Measurements from ENCODE around the gene TEAD1.

TEAD1 gene

GRCh38 chr11:12768726-12769673, 94.8 kb downstream of the TEAD1 start:
- DNase-seq = no peak

- DNase-seq = no peak
Measured at GRCh38 chr11:12769834-12770345, 95.7 kb downstream of the TEAD1 start.

- DNase-seq = no peak
Measured at GRCh38 chr11:12770435-12770834, 96.2 kb downstream of the TEAD1 start.

DNA sequence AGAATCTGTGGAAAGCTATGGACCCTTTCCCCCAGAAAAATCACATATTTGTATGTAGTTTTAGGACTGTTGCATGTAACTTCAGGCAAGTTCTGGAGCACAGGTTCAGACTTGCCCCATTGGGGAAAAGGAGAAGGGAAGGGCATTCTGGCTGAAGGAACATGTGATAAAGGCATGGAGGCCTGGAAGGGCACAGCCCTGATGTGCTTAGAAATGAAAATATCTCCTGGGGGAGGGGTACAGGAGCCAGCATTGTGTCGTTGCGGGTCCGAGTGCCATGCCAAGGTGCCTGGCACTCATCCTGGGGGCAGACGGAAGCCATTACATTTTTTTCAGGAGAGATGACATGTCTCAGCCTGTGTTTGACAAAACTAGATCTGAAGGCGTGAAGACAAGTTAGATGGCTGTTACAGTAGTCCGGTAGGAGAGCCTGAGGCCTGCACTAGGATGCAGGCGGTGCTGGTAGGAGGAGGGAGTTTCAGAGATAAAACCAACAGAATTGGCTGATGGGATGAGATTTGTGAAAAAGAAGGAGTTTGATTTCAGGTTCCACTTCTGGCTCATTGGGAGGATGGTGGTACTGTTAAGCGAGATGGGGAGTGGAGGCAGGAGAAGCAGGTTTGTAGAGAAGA, 96.9 kb downstream of the TEAD1 start:
- no peak for DNase-seq

DNA sequence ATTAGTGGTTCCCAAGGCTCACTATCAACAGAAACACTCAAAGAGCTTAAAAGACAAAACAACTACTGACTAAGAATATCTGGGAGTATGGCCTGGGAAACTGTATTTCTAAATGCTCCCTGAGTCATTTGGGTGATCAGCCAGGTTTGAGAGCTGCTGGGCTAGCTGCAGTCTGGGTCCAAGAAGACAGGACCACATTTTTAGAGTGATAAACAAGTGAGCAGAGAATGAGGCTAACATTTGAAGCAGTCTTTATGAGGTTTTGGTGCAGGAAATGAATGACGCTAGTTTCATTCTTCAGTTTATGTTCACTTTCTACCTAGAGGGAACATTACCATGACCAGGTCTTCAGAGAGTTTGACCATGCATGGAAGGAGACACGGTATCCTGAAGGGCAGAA, 97.7 kb downstream of the TEAD1 start:
- no peak for DNase-seq

DNA sequence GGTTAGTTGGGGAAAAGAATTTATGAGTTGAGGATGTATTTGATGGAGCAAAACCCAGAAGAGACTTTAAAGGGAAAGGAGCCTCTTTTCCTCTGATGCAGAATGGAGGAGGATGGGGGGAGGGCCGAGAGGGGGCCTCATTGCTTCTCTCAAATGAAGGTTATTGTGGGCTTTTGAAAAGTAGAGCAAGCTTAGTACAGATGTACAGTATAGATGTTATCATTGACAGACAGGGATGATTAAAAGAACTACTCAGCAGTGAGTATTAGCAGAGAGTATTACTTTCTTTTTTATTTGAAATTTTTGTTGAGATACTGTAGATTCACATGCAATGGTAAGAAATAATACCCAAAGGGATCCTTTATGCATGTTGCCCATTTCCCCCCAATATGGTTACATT, 98.1 kb downstream of the TEAD1 start:
- DNase-seq = no peak

DNA sequence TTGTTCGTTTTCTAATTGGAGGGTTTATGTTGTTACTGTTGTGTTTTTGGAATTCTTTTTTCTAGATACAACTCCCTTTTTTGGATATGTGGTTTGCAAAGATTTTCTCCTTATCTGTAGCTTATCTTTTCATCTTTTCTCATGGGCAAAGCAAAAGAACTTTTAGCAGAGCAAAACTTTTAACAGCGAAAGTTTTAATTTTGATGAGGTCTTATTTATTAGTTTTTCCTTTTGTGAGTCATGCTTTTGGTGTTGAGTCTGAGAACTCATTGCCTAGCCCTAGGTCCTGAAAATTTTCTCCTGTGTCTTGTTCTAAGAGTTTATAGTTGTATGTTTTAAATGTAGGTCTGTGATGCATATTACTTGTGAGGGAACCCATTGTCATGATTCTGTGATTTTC, 99.4 kb downstream of the TEAD1 start:
- DNase-seq = no peak

GRCh38 chr11:12775955-12776354, 101.7 kb downstream of the TEAD1 start:
- DNase-seq = no peak

DNA sequence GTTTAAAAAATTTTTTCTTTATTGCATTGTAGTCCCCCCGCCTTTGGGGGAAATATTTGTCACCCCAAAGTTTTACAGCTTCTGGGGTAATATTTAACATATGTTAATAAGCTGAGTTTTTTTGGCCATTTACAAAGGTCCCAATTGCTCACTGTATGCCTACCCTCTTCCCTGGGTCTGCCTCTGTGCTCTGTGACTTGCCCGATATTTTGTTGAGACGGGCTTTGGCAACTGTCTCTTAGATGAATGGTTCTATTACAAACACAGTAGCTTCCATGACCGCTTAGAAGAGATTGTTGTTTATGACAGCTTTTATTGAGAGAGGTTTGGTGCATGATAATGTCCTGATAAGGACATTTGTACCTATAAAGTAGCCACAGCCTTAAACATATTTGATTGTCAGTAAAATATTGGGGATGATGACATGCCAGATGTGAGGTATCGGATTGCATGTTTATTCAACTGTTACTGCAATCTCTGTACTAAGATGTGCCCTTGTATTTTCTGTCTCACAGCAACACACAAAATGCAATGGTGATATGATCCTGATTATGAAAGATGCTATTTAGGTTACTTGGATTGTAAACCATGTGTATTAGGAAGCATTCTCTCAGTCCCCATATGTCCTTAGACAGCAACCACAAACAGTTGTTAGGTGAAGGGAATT, 103.1 kb downstream of the TEAD1 start:
- no peak for DNase-seq

DNA sequence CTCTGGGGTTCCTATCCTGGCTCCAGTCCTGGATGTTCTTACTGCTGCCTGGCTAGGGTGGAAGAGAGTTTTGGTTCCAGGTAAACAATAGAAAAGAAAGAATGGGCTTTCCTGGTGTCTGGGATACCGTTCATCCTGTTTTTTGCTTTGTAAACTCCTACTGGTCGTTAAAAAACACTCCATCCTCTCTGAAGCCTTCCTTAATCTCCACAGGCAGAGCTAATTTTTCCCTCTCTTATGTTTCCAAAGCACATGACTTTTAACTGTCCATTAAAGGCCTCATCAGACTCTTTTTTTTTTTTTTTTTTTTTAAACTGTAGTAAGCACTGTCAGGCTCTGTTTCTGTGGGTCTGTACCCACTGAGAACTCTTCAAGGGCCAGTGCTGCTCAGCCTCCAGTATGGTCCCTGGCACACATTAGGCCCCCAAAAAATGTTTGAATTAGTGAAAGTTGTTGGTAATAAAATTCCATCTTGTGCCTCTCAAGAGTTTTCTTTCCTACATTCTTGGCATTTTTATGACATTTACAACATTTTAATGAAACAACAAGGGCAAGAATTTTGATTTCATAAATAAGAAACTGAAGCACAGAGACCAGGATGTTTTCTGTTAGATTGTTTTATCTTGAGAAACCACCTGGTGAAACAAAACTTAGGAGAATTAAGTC, 104.2 kb downstream of the TEAD1 start:
- DNase-seq = no peak

DNA sequence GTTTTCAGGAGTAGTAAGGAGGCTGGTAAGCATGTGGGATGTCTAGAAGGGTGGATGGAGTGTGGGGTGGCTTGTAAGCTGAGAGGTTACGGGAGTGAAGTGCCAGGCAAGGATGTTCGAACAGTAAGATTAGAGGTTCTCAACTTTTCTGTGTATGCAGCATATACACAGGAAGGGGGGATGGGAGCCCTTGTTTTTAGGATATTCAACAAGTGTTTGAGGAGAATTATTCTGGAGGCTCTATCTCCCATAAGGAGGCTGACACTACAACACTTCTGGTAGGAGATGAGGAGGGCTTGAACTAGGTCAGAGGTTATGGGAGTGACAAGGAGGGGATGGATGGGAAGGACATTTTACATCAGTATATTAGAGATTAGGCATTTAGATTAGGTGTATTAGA, 109.5 kb downstream of the TEAD1 start:
- no peak for DNase-seq

- DNase-seq = no peak
Measured at GRCh38 chr11:12784445-12784844, 110.2 kb downstream of the TEAD1 start.

DNA sequence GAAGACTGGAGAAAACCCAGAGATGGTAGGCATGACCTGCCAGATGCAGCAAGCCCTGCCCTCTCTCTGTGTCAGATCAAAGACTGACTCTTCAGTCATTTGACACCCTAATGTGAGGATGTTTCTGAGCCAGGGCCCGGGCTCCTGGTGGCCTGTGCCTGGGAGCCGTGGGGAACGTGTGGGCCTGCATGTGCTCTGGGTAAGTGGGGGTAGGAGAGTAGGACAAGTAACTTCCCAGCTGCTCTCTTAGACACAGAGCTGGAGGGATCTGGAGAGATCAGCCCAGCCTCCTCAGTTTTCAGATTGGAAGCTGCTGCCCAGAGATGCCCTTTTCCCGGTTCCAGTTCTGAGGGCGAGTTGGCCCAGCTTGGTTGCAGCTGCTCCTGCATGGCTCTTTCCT, 110.8 kb downstream of the TEAD1 start:
- no peak for DNase-seq

GRCh38 chr11:12785901-12786300, 111.7 kb downstream of the TEAD1 start:
- no peak for DNase-seq

- no peak for DNase-seq
Measured at GRCh38 chr11:12786450-12786849, 112.2 kb downstream of the TEAD1 start.

GRCh38 chr11:12786891-12787290, 112.7 kb downstream of the TEAD1 start:
- no peak for DNase-seq

DNA sequence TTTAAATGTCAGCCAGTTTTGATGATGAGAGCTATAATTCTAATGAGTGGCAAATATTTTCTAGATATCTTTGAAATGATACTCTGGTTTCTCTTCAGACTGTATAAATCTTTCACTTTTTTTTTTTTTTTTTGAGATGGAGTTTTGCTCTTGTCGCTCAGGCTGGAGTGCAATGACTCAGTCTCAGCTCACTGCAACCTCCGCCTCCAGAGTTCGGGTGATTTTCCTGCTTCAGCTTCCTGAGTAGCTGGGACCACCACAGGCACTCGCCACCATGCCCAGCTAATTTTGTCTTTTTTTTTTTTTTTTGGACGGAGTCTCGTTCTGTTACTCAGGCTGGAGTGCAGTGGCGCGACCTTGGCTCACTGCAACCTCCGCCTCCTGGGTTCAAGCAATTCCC, 113.6 kb downstream of the TEAD1 start:
- no peak for DNase-seq

DNA sequence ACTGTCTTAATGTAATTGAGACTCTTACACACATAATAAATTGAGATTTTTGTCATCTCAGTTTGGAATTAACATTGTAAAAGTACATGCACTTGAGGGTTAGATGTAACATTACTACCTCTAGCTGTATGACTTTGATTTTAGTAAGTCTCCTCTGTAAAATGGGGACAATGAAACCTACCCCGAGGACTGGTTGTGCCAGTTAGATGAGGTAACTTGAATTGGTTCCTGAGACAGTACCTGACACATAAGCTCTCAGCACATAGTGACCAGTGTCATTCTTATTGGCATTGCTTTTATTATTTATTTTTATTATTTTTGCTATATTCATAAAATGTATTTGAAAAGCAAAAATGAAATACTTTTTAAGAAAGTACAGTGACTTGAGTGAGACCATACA, 114.8 kb downstream of the TEAD1 start:
- DNase-seq = no peak

GRCh38 chr11:12789596-12790215, 115.5 kb downstream of the TEAD1 start:
- no peak for DNase-seq

DNA sequence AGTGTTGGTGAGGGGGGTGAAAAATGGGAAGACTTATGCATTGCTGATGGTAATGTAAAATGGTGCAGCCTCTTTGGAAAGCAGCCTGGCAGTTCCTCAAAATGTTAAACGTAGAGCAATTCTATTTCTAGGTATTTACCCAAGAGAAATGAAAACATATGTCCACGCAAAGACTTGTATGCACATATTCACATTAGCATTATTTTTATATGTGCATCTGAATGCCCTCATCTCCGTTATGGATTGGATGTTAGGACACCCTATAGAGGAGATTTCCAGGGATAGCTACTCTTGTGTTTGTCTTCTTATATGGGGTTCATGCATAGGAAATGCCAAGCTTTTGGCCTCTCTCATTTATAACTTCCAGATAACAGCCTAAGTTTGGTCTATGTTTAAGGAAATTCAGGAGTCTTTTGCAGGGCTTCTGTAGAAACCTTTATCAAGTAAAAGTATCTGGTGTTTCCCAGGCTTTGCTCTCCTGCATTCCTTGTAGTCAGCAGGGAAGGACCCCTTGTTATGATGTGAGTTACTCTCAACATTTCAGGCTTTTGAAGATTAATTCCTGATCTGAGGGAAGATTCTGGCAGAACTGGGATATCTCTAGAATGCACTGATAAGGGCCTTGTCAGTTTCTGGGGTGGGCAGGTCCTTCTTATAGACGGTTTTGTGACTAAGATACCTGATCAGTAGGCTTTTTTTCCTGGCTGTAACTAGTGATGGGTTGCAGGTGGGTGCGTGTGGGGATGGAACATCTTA, 116.8 kb downstream of the TEAD1 start:
- DNase-seq = no peak

GRCh38 chr11:12792018-12792417, 117.8 kb downstream of the TEAD1 start:
- DNase-seq = no peak

DNA sequence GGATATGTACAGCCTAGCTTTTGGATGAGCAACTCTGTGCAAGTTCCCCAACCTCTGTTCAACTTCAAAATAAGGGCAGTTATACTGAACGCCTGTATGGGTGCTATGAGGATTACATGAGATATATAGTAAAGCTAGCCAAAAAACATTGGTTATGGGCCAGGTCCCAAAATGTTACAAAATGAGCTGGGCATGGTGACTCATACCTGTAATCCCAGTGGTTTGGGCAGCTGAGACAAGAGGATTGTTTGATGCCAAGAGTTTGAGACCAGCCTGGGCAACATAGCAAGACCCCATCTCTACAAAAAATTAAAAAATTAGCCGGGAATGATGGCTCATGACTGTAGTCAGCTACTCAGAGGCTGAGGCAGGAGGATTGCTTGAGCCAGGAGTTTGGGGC, 118.4 kb downstream of the TEAD1 start:
- DNase-seq = no peak

All from KG1 (cell line).